ENCODE results near the gene KIF26B.

DNA sequence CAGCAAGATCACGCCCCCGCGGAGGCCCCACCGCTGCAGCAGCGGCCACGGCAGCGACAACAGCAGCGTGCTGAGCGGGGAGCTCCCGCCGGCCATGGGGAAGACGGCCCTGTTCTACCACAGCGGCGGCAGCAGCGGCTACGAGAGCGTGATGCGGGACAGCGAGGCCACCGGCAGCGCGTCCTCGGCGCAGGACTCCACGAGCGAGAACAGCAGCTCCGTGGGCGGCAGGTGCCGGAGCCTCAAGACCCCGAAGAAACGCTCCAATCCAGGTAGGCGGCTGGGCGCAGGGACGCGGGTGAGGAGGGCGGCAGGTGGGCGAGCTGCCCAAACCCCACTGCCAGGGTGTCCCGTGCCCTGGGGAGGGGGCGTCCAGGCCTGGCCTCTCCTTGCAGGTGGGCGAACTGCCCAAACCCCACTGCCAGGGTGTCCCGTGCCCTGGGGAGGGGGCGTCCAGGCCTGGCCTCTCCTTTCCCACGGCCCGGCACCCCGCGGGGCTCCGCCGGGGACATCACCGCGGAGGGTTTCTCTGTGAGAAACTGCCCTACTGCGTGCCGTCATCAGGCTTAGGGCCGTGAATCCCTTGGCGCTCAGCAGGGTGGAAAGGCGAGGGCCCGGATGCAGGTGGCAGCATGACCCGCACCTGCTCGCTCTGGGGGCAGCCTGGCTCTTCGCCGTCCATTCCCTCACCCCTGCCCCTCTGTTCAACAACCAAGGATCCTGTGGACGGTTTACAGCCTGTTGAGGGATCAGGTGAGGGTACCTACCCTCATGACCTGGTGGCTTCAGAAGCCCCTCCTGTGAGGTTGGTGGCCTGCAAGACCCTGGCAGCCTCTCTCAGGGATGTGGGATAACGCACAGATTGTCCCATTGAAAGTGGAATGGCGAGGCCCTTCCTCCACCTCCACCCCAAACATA lies 534.0 kb downstream of the KIF26B start:
- TF ChIP-seq, protein P1, sequence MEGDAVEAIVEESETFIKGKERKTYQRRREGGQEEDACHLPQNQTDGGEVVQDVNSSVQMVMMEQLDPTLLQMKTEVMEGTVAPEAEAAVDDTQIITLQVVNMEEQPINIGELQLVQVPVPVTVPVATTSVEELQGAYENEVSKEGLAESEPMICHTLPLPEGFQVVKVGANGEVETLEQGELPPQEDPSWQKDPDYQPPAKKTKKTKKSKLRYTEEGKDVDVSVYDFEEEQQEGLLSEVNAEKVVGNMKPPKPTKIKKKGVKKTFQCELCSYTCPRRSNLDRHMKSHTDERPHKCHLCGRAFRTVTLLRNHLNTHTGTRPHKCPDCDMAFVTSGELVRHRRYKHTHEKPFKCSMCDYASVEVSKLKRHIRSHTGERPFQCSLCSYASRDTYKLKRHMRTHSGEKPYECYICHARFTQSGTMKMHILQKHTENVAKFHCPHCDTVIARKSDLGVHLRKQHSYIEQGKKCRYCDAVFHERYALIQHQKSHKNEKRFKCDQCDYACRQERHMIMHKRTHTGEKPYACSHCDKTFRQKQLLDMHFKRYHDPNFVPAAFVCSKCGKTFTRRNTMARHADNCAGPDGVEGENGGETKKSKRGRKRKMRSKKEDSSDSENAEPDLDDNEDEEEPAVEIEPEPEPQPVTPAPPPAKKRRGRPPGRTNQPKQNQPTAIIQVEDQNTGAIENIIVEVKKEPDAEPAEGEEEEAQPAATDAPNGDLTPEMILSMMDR (optimal IDR thresholded peaks at IDR 0.05 in 1 of 3, IDR thresholded peaks at IDR 0.05 in 1 of 3, conservative IDR thresholded peaks at IDR 0.05 in 1 of 3; ENCODE audit: extremely low read depth in 1 of 3, insufficient read depth in 2 of 3, low read length in 3 of 3), result no peak
- TF ChIP-seq EZH2 (IDR thresholded peaks at IDR 0.05; ENCODE audit: low read length), result no peak
